SJCRH30 (cell line): ENCODE measurements around the gene SF3B5. TPM values are rescaled to one million over a fixed set of nuclear protein-coding genes. Genes with fewer than 3 reads are reported as not detected.
A peak's percentile ranks its signal among the peaks of the same experiment; 100 is the strongest.
"Not testable (repeated sequence)": the region's sequence is repeated elsewhere in the genome, so short reads cannot be mapped to it uniquely, and the experiment has no call there.

ENCODE experiments used
- DNase-seq, 2 experiments: peaks; one replicate each; pipeline ENCODE4 v3.0.0-alpha.2; 2015 to 2020
- H3K27ac ChIP-seq: fragments of 250-450 bp; sonication (Bioruptor Pico); 2 replicates; pipeline ENCODE4 v1.5.1; 2020; ENCODE audit warnings: mild to moderate bottlenecking, moderate library complexity
- H3K27me3 ChIP-seq: fragments of 250-450 bp; sonication (Bioruptor Pico); 2 replicates; pipeline ENCODE4 v1.5.1; 2020; ENCODE audit warnings: mild to moderate bottlenecking, moderate library complexity
- H3K36me3 ChIP-seq: fragments of 250-450 bp; sonication (Bioruptor Pico); 2 replicates; pipeline ENCODE4 v1.5.1; 2020; ENCODE audit warnings: mild to moderate bottlenecking, moderate library complexity
- H3K4me1 ChIP-seq: fragments of 250-450 bp; sonication (Bioruptor Pico); 2 replicates; pipeline ENCODE4 v1.5.1; 2020; ENCODE audit warnings: mild to moderate bottlenecking, moderate library complexity
- H3K4me3 ChIP-seq: fragments of 250-450 bp; sonication (Bioruptor Pico); 2 replicates; pipeline ENCODE4 v1.5.1; 2020; ENCODE audit warnings: mild to moderate bottlenecking, moderate library complexity
- H3K9me3 ChIP-seq: fragments of 250-450 bp; sonication (Bioruptor Pico); replicated peaks from 2 replicates; pipeline ENCODE4 v1.5.1; 2020; ENCODE audit warnings: mild to moderate bottlenecking, moderate library complexity
- total RNA-seq: library from RNA; depleted of rRNA; stranded (reverse); fragments of >200 nt; shearing (Covaris generic); gene quantifications from 2 replicates; pipeline ENCODE4 v1.2.3, GENCODE V29; 2014

The SF3B5 gene
- total RNA-seq, 1 experiment from 2014 or later, result 116 TPM

DNA sequence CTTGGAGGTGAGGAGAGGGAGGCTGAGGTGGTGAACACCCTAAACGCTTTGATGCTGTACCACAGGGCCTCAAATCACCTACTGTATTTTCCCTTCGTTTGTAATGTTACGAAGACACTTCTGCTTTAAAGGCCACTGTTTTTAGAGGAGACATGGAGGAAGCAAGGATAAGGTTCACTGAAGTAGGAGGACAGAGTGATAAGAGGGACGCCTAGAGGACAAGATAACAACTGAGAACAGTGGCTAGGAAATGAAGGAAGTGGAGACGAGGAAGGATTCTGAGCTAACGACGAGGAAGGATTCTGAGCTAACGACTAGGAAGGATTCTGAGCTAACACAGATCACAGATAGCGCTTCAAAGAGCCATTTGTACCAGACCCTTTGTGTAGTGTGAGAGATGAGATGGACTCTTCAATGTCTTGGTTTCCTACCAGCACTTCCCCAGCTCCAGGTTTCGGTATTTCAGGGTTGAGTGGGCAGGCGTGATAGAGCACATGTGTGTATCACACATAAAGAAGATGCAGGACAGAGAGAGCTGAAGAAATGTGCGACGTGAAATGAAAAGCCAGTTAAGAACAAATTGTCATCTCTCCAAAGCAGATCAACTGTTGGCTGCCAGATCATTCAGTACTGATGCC lies 7.5 kb downstream of the SF3B5 start:
- no peaks in the 10 kb centered on the region for H3K36me3 ChIP-seq
- no peak overlapping the region for H3K27ac ChIP-seq
- no peaks in the 10 kb centered on the region for H3K9me3 ChIP-seq
- no peaks in the 10 kb centered on the region for H3K4me1 ChIP-seq
- H3K27me3 ChIP-seq, result no peaks in the 10 kb centered on the region
- no peak for DNase-seq
- no peak overlapping the region for H3K4me3 ChIP-seq

DNA sequence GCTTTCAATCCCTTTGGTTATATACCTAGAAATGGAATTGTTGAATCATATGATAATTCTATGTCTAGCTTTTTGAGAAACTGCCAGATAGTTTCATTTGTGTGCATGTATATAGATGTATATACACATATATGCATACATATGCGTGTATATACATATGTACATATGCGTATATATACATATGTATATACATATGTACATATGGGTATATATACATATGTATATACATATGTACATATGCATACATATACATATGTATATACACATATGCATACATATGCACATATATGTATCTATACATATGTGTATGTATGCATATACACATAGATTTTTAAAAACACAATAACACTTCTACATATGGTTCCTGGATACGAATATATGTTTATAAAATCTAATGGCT lies 8.4 kb downstream of the SF3B5 start:
- no peak overlapping the region for H3K4me3 ChIP-seq
- DNase-seq, result no peak
- H3K27me3 ChIP-seq, result no peaks in the 10 kb centered on the region
- no peaks in the 10 kb centered on the region for H3K9me3 ChIP-seq
- no peaks in the 10 kb centered on the region for H3K4me1 ChIP-seq
- H3K36me3 ChIP-seq, result no peaks in the 10 kb centered on the region
- H3K27ac ChIP-seq, result no peak overlapping the region

DNA sequence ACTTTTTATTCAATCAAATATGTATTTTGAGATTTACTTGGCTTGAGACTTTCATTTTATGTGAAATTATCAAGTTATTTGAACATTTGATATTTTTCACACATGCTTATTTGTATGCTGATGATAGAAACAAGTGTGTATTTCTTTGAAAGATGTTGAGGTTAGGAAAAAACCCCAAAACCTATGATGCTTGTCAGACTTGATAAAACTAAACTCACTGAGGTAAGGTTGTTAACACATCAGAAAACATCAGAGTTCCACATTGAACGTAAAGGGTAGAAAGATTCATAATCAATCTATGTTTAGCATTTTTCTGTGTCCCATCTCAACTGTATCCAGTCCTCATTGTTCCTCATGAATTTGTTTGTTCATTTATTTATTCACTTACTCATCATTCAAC lies 12.2 kb downstream of the SF3B5 start:
- H3K36me3 ChIP-seq, result no peaks in the 10 kb centered on the region
- DNase-seq, result no peak
- no peaks in the 10 kb centered on the region for H3K9me3 ChIP-seq
- H3K27ac ChIP-seq, result no peak overlapping the region
- H3K4me1 ChIP-seq, result no peaks in the 10 kb centered on the region
- H3K4me3 ChIP-seq, result no peak overlapping the region
- no peaks in the 10 kb centered on the region for H3K27me3 ChIP-seq

DNA sequence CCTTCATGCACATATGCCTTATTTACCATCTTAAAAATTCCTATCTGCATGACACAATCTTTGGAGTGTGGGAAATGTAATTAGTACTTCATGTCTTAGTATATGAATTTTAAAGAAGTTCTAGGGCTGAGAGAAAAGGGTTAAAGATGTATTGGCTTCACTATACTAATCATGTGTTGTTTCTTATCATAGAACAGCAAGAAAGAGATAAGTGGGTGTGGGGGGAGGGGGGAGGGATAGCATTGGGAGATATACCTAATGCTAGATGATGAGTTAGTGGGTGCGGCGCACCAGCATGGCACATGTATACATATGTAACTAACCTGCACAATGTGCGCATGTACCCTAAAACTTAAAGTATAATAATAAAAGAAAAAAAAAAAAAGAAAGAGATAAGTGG lies 13.0 kb downstream of the SF3B5 start:
- H3K9me3 ChIP-seq, H3K36me3 ChIP-seq, H3K4me3 ChIP-seq, H3K27ac ChIP-seq, H3K4me1 ChIP-seq, DNase-seq, H3K27me3 ChIP-seq: not testable (repeated sequence)

DNA sequence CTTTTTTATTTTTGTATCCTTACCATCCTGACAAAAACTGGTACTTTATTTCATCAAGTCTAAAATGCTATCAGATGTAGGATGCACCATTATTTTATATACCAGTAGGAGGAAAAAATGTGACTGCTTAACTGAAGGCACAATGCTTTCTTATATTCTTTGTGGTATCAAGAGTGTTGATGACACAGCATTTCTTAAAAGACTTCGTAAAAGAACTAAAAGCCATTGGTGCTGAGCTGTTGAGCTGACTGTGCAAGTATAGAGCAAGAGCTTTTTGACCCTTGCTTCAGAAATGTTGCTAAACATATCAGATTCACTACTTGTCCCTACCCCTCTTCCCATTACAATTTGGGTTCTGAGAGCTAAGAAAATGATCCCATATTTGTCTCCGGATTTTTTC lies 17.5 kb downstream of the SF3B5 start:
- DNase-seq, result no peak
- no peak overlapping the region for H3K4me3 ChIP-seq
- no peaks in the 10 kb centered on the region for H3K9me3 ChIP-seq
- H3K27me3 ChIP-seq, result no peaks in the 10 kb centered on the region
- no peaks in the 10 kb centered on the region for H3K4me1 ChIP-seq
- H3K36me3 ChIP-seq, result no peaks in the 10 kb centered on the region
- H3K27ac ChIP-seq, result no peak overlapping the region

DNA sequence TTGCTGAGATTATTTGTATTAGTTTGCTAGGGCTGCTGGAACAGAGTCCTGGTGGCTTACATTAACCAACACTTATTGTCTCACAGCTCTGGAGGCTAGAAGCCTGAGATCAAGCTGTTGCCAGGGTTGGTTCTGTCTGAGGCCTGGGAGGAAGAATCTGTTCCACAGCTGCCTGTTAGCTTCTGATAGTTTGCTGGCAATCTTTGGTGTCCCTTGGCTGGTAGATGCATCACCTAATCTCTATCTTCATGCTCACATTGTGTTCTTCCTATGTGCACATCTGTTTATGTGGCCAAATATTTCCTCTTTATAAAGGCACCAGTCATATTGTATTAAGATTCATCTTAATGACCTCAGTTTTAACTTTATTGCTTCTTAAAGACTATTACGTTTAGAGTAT lies 19.5 kb downstream of the SF3B5 start:
- H3K27ac ChIP-seq, result no peak overlapping the region
- no peak for DNase-seq
- H3K36me3 ChIP-seq, result no peaks in the 10 kb centered on the region
- no peaks in the 10 kb centered on the region for H3K27me3 ChIP-seq
- no peaks in the 10 kb centered on the region for H3K9me3 ChIP-seq
- no peak overlapping the region for H3K4me3 ChIP-seq
- no peaks in the 10 kb centered on the region for H3K4me1 ChIP-seq

DNA sequence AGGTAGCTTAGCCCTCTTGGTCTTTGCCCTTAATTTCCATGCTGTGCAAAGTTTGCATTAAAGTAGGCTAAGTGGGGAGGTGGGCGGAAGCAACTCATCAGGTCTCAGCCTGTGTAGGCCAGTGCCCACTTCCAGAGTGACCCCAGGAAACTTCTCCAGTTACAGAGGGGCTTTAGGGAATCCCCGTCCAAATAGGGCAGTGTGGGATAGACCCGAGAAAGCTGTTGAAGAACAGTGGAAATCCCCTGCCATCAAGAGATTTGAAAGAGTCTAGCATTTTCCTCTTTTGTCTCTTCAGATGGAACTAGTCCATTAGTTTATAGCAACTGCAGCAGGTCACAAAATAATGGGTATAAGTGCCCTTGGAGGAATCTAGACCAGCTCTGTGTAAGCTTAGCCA lies 20.2 kb downstream of the SF3B5 start:
- H3K27ac ChIP-seq, result no peak overlapping the region
- no peak for DNase-seq
- H3K4me1 ChIP-seq, result no peaks in the 10 kb centered on the region
- no peak overlapping the region for H3K4me3 ChIP-seq
- H3K27me3 ChIP-seq, result no peaks in the 10 kb centered on the region
- H3K9me3 ChIP-seq, result no peaks in the 10 kb centered on the region
- H3K36me3 ChIP-seq, result no peaks in the 10 kb centered on the region

DNA sequence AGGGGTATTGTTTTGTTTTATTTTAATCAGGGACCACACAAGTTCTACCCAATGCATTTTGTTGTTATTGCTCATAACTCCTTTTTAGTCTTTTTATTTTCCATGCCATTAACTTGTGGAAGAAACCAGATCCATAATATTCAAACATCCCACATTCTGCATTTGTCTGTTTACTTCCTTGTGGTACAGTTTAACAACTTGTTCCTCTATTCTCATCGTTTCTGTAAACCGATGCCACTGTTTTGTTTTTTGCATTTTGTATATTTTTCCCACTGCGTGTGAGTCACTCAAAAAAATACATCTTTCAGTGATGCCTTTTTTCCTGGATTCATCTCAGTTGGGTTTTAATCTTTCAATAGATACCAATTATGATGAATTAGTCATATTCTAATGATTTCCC lies 22.3 kb downstream of the SF3B5 start:
- H3K27me3 ChIP-seq, result no peaks in the 10 kb centered on the region
- H3K27ac ChIP-seq, result no peak overlapping the region
- H3K4me3 ChIP-seq, result no peak overlapping the region
- DNase-seq, result no peak
- H3K4me1 ChIP-seq, result no peaks in the 10 kb centered on the region
- H3K9me3 ChIP-seq, result no peaks in the 10 kb centered on the region
- H3K36me3 ChIP-seq, result no peaks in the 10 kb centered on the region

DNA sequence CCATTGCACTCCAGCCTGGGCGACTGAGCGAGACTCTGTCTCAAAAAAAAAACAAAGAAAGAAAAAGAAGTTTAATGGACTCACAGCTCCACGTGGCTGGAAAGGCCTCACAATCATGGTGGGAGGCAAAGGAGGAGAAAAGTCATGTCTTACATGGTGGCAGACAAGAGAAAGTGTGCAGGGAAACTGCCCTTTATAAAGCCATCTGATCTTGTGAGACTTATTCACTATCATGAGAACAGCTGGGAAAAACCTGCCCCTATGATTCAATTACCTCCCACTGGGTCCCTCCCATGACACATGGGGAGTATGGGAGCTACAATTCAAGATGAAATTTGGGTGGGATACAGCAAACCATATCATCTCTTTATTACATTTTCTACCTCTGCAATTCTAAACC lies 25.9 kb downstream of the SF3B5 start:
- Histone ChIP-seq H3K27me3 (peaks cover 12% of the 10 kb centered on the region), H3K4me1 (no peaks in the 10 kb centered on the region), H3K36me3 (no peaks in the 10 kb centered on the region), H3K9me3 (no peaks in the 10 kb centered on the region), H3K4me3 (no peak overlapping the region), H3K27ac (no peak overlapping the region)
- DNase-seq, result no peak

DNA sequence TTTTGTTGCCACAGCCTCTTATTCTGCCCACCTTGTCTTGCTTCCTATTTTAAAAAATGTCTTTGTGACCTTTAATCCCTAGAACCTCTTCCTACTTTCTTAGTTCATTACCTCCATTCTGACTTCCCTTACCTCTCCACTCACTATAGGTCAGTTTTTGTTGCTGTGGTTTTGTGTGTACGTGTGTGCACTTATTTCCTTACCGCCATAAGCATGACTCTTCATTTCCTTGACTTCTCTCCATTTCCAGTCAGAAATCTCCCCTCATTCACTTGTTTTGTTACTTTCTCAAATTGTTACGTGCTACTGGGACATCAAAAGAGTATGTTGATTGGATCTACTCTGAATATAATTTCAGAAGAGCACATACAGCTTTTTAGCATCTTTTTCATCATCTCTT lies 26.6 kb downstream of the SF3B5 start:
- H3K4me1 ChIP-seq, result no peaks in the 10 kb centered on the region
- H3K27ac ChIP-seq, result no peak overlapping the region
- peaks cover 12% of the 10 kb centered on the region for H3K27me3 ChIP-seq
- DNase-seq, result no peak
- H3K36me3 ChIP-seq, result no peaks in the 10 kb centered on the region
- H3K9me3 ChIP-seq, result no peaks in the 10 kb centered on the region
- no peak overlapping the region for H3K4me3 ChIP-seq

DNA sequence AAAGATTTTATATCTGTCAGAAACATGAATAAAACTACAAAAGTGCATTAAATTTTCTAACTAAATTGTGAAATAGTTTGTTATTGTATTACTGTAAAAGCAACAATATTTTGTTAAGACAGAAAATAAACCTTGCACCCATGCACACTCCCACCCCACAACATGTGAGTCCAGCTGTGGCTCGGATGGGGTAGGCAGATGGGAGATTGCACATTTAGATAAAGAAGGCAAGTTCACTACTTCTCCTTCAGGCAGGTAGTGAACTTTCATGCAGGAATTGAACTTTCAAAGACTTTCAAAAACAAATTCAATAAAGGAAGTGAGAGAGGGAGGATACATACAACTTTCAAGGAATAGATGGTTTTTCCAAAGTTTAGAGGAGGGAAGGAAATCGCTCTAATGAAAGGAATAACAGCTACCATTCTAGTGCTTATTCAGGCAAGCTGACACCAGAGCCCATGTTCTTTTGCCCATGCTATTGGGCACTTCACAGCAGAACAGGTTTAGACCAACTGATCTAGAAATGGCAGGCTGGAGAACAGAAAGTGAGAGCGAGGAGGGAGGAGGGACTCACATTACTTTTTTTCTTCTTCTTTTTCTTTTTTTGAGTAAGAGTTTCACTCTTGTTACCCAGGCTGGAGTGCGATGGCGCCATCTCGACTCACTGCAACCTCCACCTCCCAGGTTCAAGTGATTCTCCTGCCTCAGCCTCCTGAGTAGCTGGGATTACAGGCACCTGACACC lies 28.5 kb downstream of the SF3B5 start:
- H3K4me3 ChIP-seq, result no peak overlapping the region
- peaks cover 18% of the 10 kb centered on the region for H3K27me3 ChIP-seq
- no peak for DNase-seq
- no peak overlapping the region for H3K27ac ChIP-seq
- H3K9me3 ChIP-seq, result no peaks in the 10 kb centered on the region
- H3K36me3 ChIP-seq, result no peaks in the 10 kb centered on the region
- H3K4me1 ChIP-seq, result 0 out of 2 replicates have a peak, but pooled peaks cover 6% of the 10 kb centered on the region

DNA sequence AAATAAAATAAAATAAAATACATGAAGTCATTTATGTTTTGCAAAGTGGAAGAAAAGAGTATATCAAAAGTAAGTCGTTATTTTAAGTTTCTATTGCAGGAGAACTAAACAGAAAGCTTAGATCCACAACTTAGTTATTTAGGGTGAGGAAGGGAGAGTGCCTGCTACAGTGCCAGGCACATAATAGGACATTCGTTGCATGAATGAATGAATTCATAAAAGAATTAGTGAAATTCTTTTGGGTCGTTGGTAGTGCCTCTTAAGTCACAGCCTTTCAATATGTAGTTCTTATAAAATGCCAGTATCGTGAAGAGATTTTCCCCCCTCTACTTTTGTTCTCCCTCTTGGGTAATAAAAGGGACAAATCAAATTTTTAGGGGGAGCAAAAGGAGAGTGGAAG lies 29.1 kb downstream of the SF3B5 start:
- no peak overlapping the region for H3K27ac ChIP-seq
- H3K27me3 ChIP-seq, result peaks cover 18% of the 10 kb centered on the region
- H3K36me3 ChIP-seq, result no peaks in the 10 kb centered on the region
- no peak for DNase-seq
- H3K4me3 ChIP-seq, result no peak overlapping the region
- H3K4me1 ChIP-seq, result 0 out of 2 replicates have a peak, but pooled peaks cover 6% of the 10 kb centered on the region
- H3K9me3 ChIP-seq, result no peaks in the 10 kb centered on the region

DNA sequence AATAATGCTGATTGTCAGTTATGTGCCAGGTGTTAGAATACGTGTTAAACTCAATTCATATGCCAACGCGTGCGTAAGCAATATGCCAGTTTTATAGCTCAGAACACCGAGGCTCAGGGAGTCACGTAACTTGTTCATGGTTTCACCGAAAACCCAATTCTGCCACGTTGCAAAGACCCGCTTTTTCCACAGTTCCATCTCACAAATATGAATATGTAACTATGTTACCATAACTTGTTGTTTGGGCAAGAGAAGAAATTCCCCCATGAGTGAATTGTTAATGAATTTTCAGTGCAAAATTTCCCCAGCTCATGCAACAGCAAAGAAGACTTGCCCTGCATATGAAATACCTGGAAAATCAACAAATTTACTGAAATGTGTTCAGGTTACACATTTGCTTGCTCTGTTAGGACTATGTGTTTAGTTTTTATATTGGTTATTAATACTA lies 30.1 kb downstream of the SF3B5 start:
- DNase-seq, result no peak
- Histone ChIP-seq H3K4me1 (0 out of 2 replicates have a peak, but pooled peaks cover 6% of the 10 kb centered on the region), H3K27me3 (peaks cover 20% of the 10 kb centered on the region), H3K9me3 (no peaks in the 10 kb centered on the region), H3K27ac (no peak overlapping the region), H3K36me3 (no peaks in the 10 kb centered on the region), H3K4me3 (no peak overlapping the region)

DNA sequence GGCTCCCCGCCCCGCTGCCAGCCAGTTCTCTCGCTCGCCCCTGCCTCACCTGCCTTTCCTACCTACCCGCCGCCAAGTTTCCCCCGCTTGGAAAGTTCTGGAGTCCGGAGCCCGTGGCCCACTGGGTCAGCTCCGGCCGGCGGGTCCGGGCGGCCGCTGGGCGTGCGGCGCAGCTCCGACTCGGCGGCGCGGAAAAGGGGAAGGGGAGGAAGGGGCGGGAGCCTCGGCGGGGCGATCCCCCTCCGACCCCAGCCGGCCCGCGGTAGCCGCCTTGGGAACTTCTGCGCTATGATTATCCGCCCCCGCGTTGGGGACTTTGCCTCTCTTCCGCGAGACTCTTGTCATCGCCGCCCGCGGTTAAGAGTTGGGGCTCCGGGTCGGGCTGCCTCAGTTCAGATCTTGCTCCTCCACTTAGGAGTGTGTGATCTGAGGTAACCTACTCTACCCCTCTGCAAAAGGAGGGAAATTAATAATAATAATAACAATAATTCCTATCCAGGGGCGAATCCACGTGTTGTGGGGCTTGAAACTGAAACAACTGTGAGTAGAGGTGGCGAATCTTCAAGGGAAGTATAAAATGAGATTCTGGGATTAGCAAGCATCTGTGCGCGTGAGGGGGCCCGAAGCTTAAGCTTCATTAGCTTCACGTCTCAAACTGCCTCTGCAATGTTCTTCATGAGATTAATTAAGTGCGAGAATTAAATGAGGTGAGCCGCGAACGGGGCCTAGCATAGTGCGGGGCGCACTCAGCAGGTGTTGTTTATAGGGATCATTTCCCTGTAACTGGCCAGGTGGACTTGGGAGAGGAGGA lies 30.8 kb downstream of the SF3B5 start:
- Histone ChIP-seq H3K9me3 (no peaks in the 10 kb centered on the region), H3K36me3 (no peaks in the 10 kb centered on the region), H3K27me3 (peaks cover 20% of the 10 kb centered on the region), H3K27ac (no peak overlapping the region; the same call in 1 of the 2 replicates), H3K4me3 (peak overlapping the region; percentile 68), H3K4me1 (0 out of 2 replicates have a peak, but pooled peaks cover 6% of the 10 kb centered on the region)
- peak in 1 of 2 experiments; percentile 26 for DNase-seq
